HT1080 (cell line): ENCODE results near the gene ESM1. TPM values are rescaled to one million over a fixed set of nuclear protein-coding genes. Genes with fewer than 3 reads are reported as not detected.

Experiments used
- DNase-seq: peaks from one replicate; pipeline ENCODE4 v3.0.0-alpha.2; 2015; ENCODE audit warnings: low read depth
- total RNA-seq: library from RNA; depleted of rRNA; stranded (reverse); fragments of >200 nt; shearing (Covaris generic); gene quantifications from 2 replicates; pipeline ENCODE4 v1.2.3, GENCODE V29; 2014; rRNA removed

ESM1 gene
- total RNA-seq, 1 experiment from 2014 or later: 27.7 TPM

GRCh38 chr5:54986269-54986654, 869 bp upstream of the ESM1 start:
- DNase-seq: peak; percentile 39

GRCh38 chr5:54981928-54982327, 3.5 kb downstream of the ESM1 start:
- DNase-seq: no peak

GRCh38 chr5:54975701-54976100, 9.7 kb downstream of the ESM1 start:
- DNase-seq: no peak

- no peak for DNase-seq
These were observed 15.3 kb downstream of the ESM1 start for GRCh38 chr5:54969856-54970828.

GRCh38 chr5:54969242-54969641, 16.2 kb downstream of the ESM1 start:
- DNase-seq: no peak

- DNase-seq: no peak
These were observed 19.6 kb downstream of the ESM1 start for GRCh38 chr5:54965806-54966205.

GRCh38 chr5:54964405-54964804, 21.0 kb downstream of the ESM1 start:
- no peak for DNase-seq

- DNase-seq: no peak
These were observed 25.5 kb downstream of the ESM1 start for GRCh38 chr5:54959673-54960418.

- DNase-seq: no peak
These were observed 28.5 kb downstream of the ESM1 start for GRCh38 chr5:54956922-54957321.

- DNase-seq: no peak
These were observed 38.2 kb downstream of the ESM1 start for GRCh38 chr5:54947187-54947586.

GRCh38 chr5:54946306-54946819, 39.0 kb downstream of the ESM1 start:
- DNase-seq: no peak

GRCh38 chr5:54944364-54944763, 41.0 kb downstream of the ESM1 start:
- DNase-seq: peak; percentile 20

- no peak for DNase-seq
These were observed 43.2 kb downstream of the ESM1 start for GRCh38 chr5:54942064-54942778.

GRCh38 chr5:54936201-54936600, 49.2 kb downstream of the ESM1 start:
- DNase-seq: no peak

GRCh38 chr5:54932789-54933188, 52.6 kb downstream of the ESM1 start:
- DNase-seq: no peak

- no peak for DNase-seq
These were observed 54.7 kb downstream of the ESM1 start for GRCh38 chr5:54930736-54931135.

Other genes with a start within 250 kb of the ESM1 start
- not detected in 2 replicates for gene GZMK, start 38.7 kb upstream of the ESM1 start, total RNA-seq
- gene GZMA, start 117.1 kb upstream of the ESM1 start, total RNA-seq: 0.16 TPM in 1 of 2 replicates, not detected in the other
- 48.3 and 48.7 TPM in 2 replicates for gene GPX8, start 174.6 kb upstream of the ESM1 start, total RNA-seq
- gene CDC20B, start 187.6 kb upstream of the ESM1 start, total RNA-seq: not detected in 2 replicates
- gene MCIDAS, start 241.7 kb upstream of the ESM1 start, total RNA-seq: 2.6 and 2.8 TPM in 2 replicates
- 1.9 and 3.2 TPM in 2 replicates for gene CCNO, start 248.0 kb upstream of the ESM1 start, total RNA-seq